Prostate gland (tissue), 2 donors: ENCODE results near the gene DBNDD2. TPM values are rescaled to one million over a fixed set of nuclear protein-coding genes. Genes with fewer than 3 reads are reported as not detected.

Source experiments
- DNase-seq: peaks from one replicate; pipeline ENCODE4 v3.0.0-alpha.2; 2019; ENCODE audit warnings: low spot score
- H3K27ac ChIP-seq, 2 donors: fragments of 200-600 bp; sonication (generic); 2 replicates each; pipeline ENCODE4 v1.5.1; 2017 to 2019
- H3K27me3 ChIP-seq: fragments of 200-600 bp; sonication (generic); replicated peaks from 2 replicates; pipeline ENCODE4 v1.5.1; 2019; ENCODE audit not compliant: insufficient read depth
- H3K36me3 ChIP-seq, 2 donors: fragments of 200-600 bp; sonication (generic); 1 replicate in 1 of 2; 2 replicates in 1 of 2; pipeline versions ENCODE4 v1.5.1 to v1.8.1; 2017 to 2019
- H3K4me1 ChIP-seq: fragments of 200-600 bp; sonication (generic); replicated peaks from 2 replicates; pipeline ENCODE4 v1.5.1; 2019
- H3K4me3 ChIP-seq, 2 donors: fragments of 200-600 bp; sonication (generic); 2 replicates each; pipeline ENCODE4 v1.5.1; 2017 to 2019
- H3K9me3 ChIP-seq: fragments of 200-600 bp; sonication (generic); 2 replicates; pipeline ENCODE4 v1.5.1; 2017
- POLR2A ChIP-seq: fragments of 450-650 bp; IDR thresholded peaks from one replicate; pipeline ENCODE4 v1.6.1; 2016; ENCODE audit warnings: antibody characterized with exemption, mild to moderate bottlenecking
- POLR2AphosphoS5 ChIP-seq: sonication (generic); formaldehyde crosslinking; IDR thresholded peaks from one replicate; pipeline ENCODE4 v1.6.1; 2017; ENCODE audit warnings: antibody characterized with exemption
- WGBS: methylation state at CpG from one replicate; pipeline ENCODE4 v1.1.5; 2018; 5-methylcytosine and 5-hydroxymethylcytosine counted together
- intact Hi-C: fragments of 100-400 bp; cut with DNase I; formaldehyde crosslinking; loops from one replicate; pipeline ENCODE4 v1.14.2; 2022
- microRNA-seq: library from miRNA; unstranded; fragments of <30 nt; microRNA quantifications from one replicate; pipeline ENCODE4, GENCODE V29; 2016
- small RNA-seq, 2 donors: library from RNA; depleted of rRNA; stranded (forward); fragments of <200 nt; gene quantifications; one replicate each; pipeline ENCODE3, GENCODE V24; 2016
- total RNA-seq, 2 donors: library from RNA; depleted of rRNA; stranded (reverse); fragments of >200 nt; gene quantifications; one replicate each; pipeline ENCODE4 v1.1.0, GENCODE V29; 2016
- TF ChIP-seq, protein P1 (sequence below), 4 experiments: fragments of 200-600 bp in 2 of 4; fragments of 450-650 bp in 2 of 4; sonication (generic) in 2 of 4; IDR thresholded peaks; 1 replicate in 3 of 4; 2 replicates in 1 of 4; pipeline ENCODE4 v1.5.1; 2016 to 2019; ENCODE audit warnings: antibody characterized with exemption in 4 of 4, mild to moderate bottlenecking in 2 of 4, moderate library complexity in 2 of 4

The DBNDD2 gene
- total RNA-seq, 2 donors from 2014 or later, result 33.7 to 34.4 TPM

DNA sequence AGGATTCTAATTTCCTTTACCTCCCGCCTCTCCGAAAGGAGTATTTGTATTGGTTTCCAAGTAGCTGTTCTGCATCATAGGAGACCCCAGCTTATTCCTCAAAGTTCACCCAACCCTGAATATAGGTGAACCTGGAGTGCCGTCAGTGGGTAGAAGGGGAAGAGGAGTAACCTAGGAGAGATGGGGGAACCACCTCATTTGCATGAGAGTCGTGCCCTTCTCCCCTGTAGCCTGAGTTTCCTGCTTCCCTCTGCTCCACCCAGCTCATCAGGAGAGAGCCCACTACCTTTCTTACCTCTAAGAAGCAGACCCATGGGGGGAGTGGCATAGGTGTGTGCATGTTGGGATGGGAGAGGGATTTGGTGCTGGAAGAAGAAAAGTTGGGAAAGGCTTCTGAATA lies 44.1 kb downstream of the DBNDD2 start:
- Histone ChIP-seq H3K4me3 (no peak overlapping the region), H3K9me3 (no peaks in the 10 kb centered on the region), H3K4me1 (no peaks in the 10 kb centered on the region), H3K27ac (no peak overlapping the region), H3K36me3 (no peaks in the 10 kb centered on the region), H3K27me3 (no peaks in the 10 kb centered on the region)
- intact Hi-C loops, result no loop called here
- 66% methylated on average over 4 of the region's 4 CpGs for WGBS
- TF ChIP-seq, protein P1, sequence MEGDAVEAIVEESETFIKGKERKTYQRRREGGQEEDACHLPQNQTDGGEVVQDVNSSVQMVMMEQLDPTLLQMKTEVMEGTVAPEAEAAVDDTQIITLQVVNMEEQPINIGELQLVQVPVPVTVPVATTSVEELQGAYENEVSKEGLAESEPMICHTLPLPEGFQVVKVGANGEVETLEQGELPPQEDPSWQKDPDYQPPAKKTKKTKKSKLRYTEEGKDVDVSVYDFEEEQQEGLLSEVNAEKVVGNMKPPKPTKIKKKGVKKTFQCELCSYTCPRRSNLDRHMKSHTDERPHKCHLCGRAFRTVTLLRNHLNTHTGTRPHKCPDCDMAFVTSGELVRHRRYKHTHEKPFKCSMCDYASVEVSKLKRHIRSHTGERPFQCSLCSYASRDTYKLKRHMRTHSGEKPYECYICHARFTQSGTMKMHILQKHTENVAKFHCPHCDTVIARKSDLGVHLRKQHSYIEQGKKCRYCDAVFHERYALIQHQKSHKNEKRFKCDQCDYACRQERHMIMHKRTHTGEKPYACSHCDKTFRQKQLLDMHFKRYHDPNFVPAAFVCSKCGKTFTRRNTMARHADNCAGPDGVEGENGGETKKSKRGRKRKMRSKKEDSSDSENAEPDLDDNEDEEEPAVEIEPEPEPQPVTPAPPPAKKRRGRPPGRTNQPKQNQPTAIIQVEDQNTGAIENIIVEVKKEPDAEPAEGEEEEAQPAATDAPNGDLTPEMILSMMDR (IDR thresholded peaks at IDR 0.05), result no peak
- no peak for TF ChIP-seq POLR2A
- TF ChIP-seq POLR2AphosphoS5, result no peak
- DNase-seq, result no peak

DNA sequence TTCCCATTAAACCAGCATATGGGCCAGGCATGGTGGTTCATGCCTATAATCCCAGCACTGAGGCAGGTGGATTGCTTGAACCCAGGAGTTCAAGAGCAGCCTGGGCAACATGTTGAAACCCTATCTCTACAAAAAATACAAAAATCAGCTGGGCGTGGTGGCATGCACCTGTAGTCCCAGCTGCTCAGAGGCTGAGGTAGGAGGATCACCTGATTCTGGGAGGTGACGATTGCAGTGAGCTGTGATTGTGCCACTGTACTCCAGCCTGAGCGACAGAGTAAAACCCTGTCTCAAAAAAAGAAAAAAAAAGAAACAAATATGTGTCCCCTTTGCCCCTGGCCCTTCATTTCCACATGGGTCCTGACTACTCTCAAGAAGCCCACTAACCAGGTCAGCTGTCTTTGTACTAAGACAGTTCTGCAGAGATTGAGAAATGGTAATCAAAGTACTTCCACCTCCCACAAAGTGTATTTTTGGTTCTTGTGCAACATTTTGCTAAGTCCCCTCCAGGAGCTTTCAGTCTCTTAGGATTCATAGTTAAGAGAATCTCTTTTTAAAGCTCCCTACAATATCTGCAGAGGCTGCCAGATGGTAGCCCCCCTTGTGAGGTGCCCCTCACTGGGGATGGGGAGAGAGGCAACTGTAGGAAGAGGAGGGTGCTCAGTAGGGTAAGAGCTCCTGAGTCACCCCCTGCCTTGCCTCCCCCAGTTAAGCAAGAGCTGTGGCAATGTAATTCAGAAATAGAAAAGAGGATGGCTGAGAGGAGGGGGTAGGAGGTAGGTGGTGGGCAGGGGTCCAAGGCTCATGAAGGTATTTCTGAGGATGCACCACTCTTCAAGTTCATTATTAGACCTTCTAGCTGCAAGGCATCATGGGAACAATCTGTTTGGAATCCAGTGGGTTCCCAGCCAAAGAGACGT lies 44.9 kb downstream of the DBNDD2 start:
- H3K4me3 ChIP-seq, result no peak overlapping the region
- TF ChIP-seq POLR2A (no peak), POLR2AphosphoS5 (no peak)
- TF ChIP-seq, protein P1 (IDR thresholded peaks at IDR 0.05), result no peak
- intact Hi-C loops, result no loop called here
- no peaks in the 10 kb centered on the region for H3K27me3 ChIP-seq
- 74% methylated on average over 4 of the region's 4 CpGs for WGBS
- H3K4me1 ChIP-seq, result no peaks in the 10 kb centered on the region
- DNase-seq, result no peak
- no peak overlapping the region for H3K27ac ChIP-seq
- no peaks in the 10 kb centered on the region for H3K36me3 ChIP-seq
- H3K9me3 ChIP-seq, result no peaks in the 10 kb centered on the region

DNA sequence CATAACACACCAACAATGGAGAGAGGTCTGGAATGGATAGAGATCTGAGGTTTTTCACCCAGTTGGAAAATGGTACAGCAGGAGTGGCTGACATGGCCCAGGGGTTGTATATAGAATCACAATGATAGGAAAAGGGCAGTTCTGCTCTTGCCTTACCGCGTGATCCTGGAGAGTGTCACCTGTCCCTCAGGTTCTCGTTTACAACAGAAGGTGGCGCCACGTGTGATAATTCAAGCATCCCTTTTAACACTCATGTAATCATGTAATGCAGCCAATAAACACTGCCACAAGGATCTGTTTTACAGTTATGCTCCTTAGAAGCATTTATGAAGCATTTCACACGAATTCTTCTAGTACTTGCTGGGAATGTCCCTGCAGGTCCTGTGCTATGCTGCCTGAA lies 48.5 kb downstream of the DBNDD2 start:
- Histone ChIP-seq H3K4me1 (no peaks in the 10 kb centered on the region), H3K9me3 (no peaks in the 10 kb centered on the region), H3K27ac (no peak overlapping the region), H3K36me3 (no peaks in the 10 kb centered on the region), H3K27me3 (no peaks in the 10 kb centered on the region), H3K4me3 (no peak overlapping the region)
- intact Hi-C loops, result no loop called here
- no peak for DNase-seq
- TF ChIP-seq POLR2AphosphoS5, result no peak
- TF ChIP-seq, protein P1 (IDR thresholded peaks at IDR 0.05), result peak in 3 of 4 experiments; percentile 18 to 41 (median 33)
- no peak for TF ChIP-seq POLR2A
- WGBS, result 28% methylated on average over 6 of the region's 6 CpGs

DNA sequence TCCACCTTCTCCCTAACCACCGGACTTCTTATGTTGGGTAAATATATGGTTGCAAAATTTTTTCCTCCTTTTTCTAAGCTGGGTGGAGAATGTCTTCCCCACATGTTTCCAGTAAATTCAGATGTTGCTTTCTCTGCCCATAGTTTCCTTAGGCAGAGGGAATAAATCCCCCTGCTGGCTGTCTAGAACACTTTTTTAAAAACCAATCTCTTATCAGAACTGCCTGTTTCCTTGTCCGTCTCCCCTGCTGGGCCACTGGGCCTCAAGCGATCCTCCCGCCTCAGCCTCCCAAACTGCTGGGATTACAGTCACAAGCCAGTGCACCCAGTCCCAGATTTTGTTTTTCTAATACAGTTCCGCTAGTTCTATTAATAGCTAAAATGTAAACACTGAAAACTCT lies 51.5 kb downstream of the DBNDD2 start:
- DNase-seq, result no peak
- Histone ChIP-seq H3K27me3 (no peaks in the 10 kb centered on the region), H3K9me3 (no peaks in the 10 kb centered on the region), H3K4me1 (no peaks in the 10 kb centered on the region), H3K4me3 (no peak overlapping the region), H3K27ac (no peak overlapping the region), H3K36me3 (no peaks in the 10 kb centered on the region)
- TF ChIP-seq, protein P1 (IDR thresholded peaks at IDR 0.05), result no peak
- TF ChIP-seq POLR2A, result no peak
- TF ChIP-seq POLR2AphosphoS5, result no peak
- WGBS, result 66% methylated on average over 5 of the region's 5 CpGs
- intact Hi-C loops, result no loop called here

Small RNA genes lying within 50 kb of the gene (microRNA-seq; reads per million reads assigned to microRNA genes)
- gene MIR6812, result not detected

Small RNA genes lying within 50 kb of the gene (small RNA-seq; reads per million reads assigned to genes)
- gene MIR6812, result 0 reads per million in 2 donors

Other genes with a start within 250 kb of the DBNDD2 start
- 1 to 10 TPM in 1 of 2 donors, not detected in 1; 1.5 TPM for gene PI3, start 233.4 kb upstream of the DBNDD2 start, total RNA-seq
- gene SEMG1, start 201.3 kb upstream of the DBNDD2 start, total RNA-seq, result 100 to 1,000 TPM in 1 of 2 donors, under 1 TPM in 1; 0.14 to 250 TPM
- gene SEMG2, start 186.9 kb upstream of the DBNDD2 start, total RNA-seq, result 10 to 100 TPM in 1 of 2 donors, under 1 TPM in 1; 0.18 to 70.5 TPM
- gene SLPI, start 153.7 kb upstream of the DBNDD2 start, total RNA-seq, result 100 to 1,000 TPM; 168 to 202 TPM
- gene RBPJL, start 101.4 kb upstream of the DBNDD2 start, total RNA-seq, result not detected
- gene MATN4, start 100.0 kb upstream of the DBNDD2 start, total RNA-seq, result under 1 TPM in 1 of 2 donors, not detected in 1; 0.34 TPM
- gene SDC4, start 59.9 kb upstream of the DBNDD2 start, total RNA-seq, result 100 to 1,000 TPM; 123 to 266 TPM
- 10 to 100 TPM; 29.3 to 57.4 TPM for gene SYS1, start 45.1 kb upstream of the DBNDD2 start, total RNA-seq
- gene TP53TG5, start 30.0 kb upstream of the DBNDD2 start, total RNA-seq, result under 1 TPM in 1 of 2 donors, not detected in 1; 0.51 TPM
- 100 to 1,000 TPM in 1 of 2 donors, 10 to 100 TPM in 1; 91.8 to 136 TPM for gene PIGT, start 7.9 kb downstream of the DBNDD2 start, total RNA-seq
- gene WFDC2, start 61.5 kb downstream of the DBNDD2 start, total RNA-seq, result 100 to 1,000 TPM in 1 of 2 donors, 10 to 100 TPM in 1; 100.0 to 122 TPM
- gene SPINT3, start 107.3 kb downstream of the DBNDD2 start, total RNA-seq, result not detected
- gene WFDC6, start 131.2 kb downstream of the DBNDD2 start, total RNA-seq, result 10 to 100 TPM in 1 of 2 donors, not detected in 1; 34.8 TPM
- gene EPPIN, start 139.1 kb downstream of the DBNDD2 start, total RNA-seq, result 100 to 1,000 TPM in 1 of 2 donors, not detected in 1; 137 TPM
- gene WFDC8, start 171.0 kb downstream of the DBNDD2 start, total RNA-seq, result not detected
- not detected for gene WFDC10A, start 221.4 kb downstream of the DBNDD2 start, total RNA-seq
- gene WFDC9, start 223.0 kb downstream of the DBNDD2 start, total RNA-seq, result not detected